Measurements from ENCODE around the gene SLCO1A2.

GRCh38 chr12:21354641-21355040, 19.9 kb upstream of the SLCO1A2 start:
- TF ChIP-seq EZH2 (IDR thresholded peaks at IDR 0.05) (no peak), POLR2AphosphoS5 (IDR thresholded peaks at IDR 0.05; ENCODE audit: borderline replicate concordance, low read depth, low read length) (no peak)
